Mesenchymal stem cell (in vitro differentiated cells and primary cell): ENCODE data around the gene PIP5K1B.

Source experiments
- DNase-seq: peaks from one replicate; pipeline ENCODE4 v3.0.0-alpha.2; 2013
- H2AFZ ChIP-seq: one replicate; pipeline ENCODE4 v1.6.1; 2013; ENCODE audit warnings: low read depth, mild to moderate bottlenecking, control low read depth, inconsistent platforms, low read length, moderate library complexity
- H2AK5ac ChIP-seq: 2 replicates; pipeline ENCODE4 v1.6.1; 2013; ENCODE audit warnings: low read length, moderate library complexity, mild to moderate bottlenecking, inconsistent platforms; ENCODE audit not compliant: severe bottlenecking
- H2BK120ac ChIP-seq: one replicate; pipeline ENCODE4 v1.6.1; 2013; ENCODE audit warnings: low read depth, mild to moderate bottlenecking, inconsistent platforms, low read length, moderate library complexity
- H2BK12ac ChIP-seq, 2 experiments: one replicate each; pipeline ENCODE4 v1.6.1; 2013; ENCODE audit warnings: inconsistent platforms in 2 of 2, low read length in 2 of 2, mild to moderate bottlenecking in 2 of 2, moderate library complexity in 2 of 2, control low read depth in 1 of 2
- H2BK15ac ChIP-seq: one replicate; pipeline ENCODE4 v1.6.1; 2013; ENCODE audit warnings: mild to moderate bottlenecking, low read depth, inconsistent platforms; ENCODE audit not compliant: poor library complexity, severe bottlenecking
- H2BK5ac ChIP-seq: 2 replicates; pipeline ENCODE4 v1.6.1; 2013; ENCODE audit warnings: low read depth, mild to moderate bottlenecking, low read length, control low read depth, inconsistent platforms; ENCODE audit not compliant: poor library complexity, severe bottlenecking
- H3K14ac ChIP-seq, 2 experiments: one replicate each; pipeline ENCODE4 v1.6.1; 2013; ENCODE audit warnings: inconsistent platforms in 2 of 2, low read length in 2 of 2, control low read depth in 1 of 2, mild to moderate bottlenecking in 1 of 2, moderate library complexity in 1 of 2
- H3K18ac ChIP-seq, 2 experiments: one replicate each; pipeline ENCODE4 v1.6.1; 2013; ENCODE audit warnings: inconsistent platforms in 2 of 2, low read length in 2 of 2, control low read depth in 1 of 2, low read depth in 1 of 2, mild to moderate bottlenecking in 1 of 2
- H3K23ac ChIP-seq, 2 experiments: one replicate each; pipeline ENCODE4 v1.6.1; 2013; ENCODE audit warnings: inconsistent platforms in 2 of 2, low read length in 2 of 2, mild to moderate bottlenecking in 2 of 2, moderate library complexity in 2 of 2, control low read depth in 1 of 2
- H3K27ac ChIP-seq: 2 replicates; pipeline ENCODE4 v1.5.1; 2013; ENCODE audit warnings: mild to moderate bottlenecking, moderate library complexity, low read length, control low read depth, inconsistent platforms; ENCODE audit not compliant: poor library complexity, severe bottlenecking
- H3K27me3 ChIP-seq, 2 experiments: 2 replicates each; pipeline versions ENCODE4 v1.6.1 to v1.7.0; 2013; ENCODE audit warnings: low read length in 2 of 2, mild to moderate bottlenecking in 2 of 2, moderate library complexity in 2 of 2, control low read depth in 1 of 2, inconsistent platforms in 1 of 2; ENCODE audit not compliant: control insufficient read depth in 1 of 2, insufficient read depth in 1 of 2
- H3K36me3 ChIP-seq, 2 experiments: 2 replicates each; pipeline versions ENCODE4 v1.6.1 to v1.7.0; 2013; ENCODE audit warnings: low read length in 2 of 2, control low read depth in 1 of 2, inconsistent platforms in 1 of 2, low read depth in 1 of 2, mild to moderate bottlenecking in 1 of 2; ENCODE audit not compliant: insufficient read depth in 2 of 2, control insufficient read depth in 1 of 2
- H3K4ac ChIP-seq, 2 experiments: one replicate each; pipeline ENCODE4 v1.6.1; 2013; ENCODE audit warnings: inconsistent platforms in 2 of 2, low read length in 2 of 2, mild to moderate bottlenecking in 2 of 2, moderate library complexity in 2 of 2, control low read depth in 1 of 2, low read depth in 1 of 2
- H3K4me1 ChIP-seq: 2 replicates; pipeline ENCODE4 v1.6.1; 2013; ENCODE audit warnings: low read depth, low read length, control low read depth; ENCODE audit not compliant: control insufficient read depth, insufficient read depth
- H3K4me2 ChIP-seq: 2 replicates; pipeline ENCODE4 v1.6.1; 2013; ENCODE audit warnings: low read length, mild to moderate bottlenecking, inconsistent platforms; ENCODE audit not compliant: poor library complexity, severe bottlenecking
- H3K4me3 ChIP-seq, 2 experiments: 2 replicates each; pipeline versions ENCODE4 v1.5.1 to v1.7.0; 2013; ENCODE audit warnings: low read length in 2 of 2, mild to moderate bottlenecking in 2 of 2, control low read depth in 1 of 2, low read depth in 1 of 2; ENCODE audit not compliant: insufficient read depth in 1 of 2
- H3K79me1 ChIP-seq: replicated peaks from 2 replicates; pipeline ENCODE4 v1.6.1; 2013; ENCODE audit warnings: mild to moderate bottlenecking, control low read depth, low read length, inconsistent platforms; ENCODE audit not compliant: poor library complexity, severe bottlenecking
- H3K9ac ChIP-seq: 2 replicates; pipeline ENCODE4 v1.7.0; 2013; ENCODE audit warnings: mild to moderate bottlenecking, low read length, moderate library complexity
- H3K9me3 ChIP-seq: 2 replicates; pipeline ENCODE4 v1.7.0; 2013; ENCODE audit warnings: mild to moderate bottlenecking, low read length; ENCODE audit not compliant: control insufficient read depth
- H4K8ac ChIP-seq: one replicate; pipeline ENCODE4 v1.6.1; 2013; ENCODE audit warnings: inconsistent platforms, mild to moderate bottlenecking, low read length, moderate library complexity
- H4K91ac ChIP-seq: one replicate; pipeline ENCODE4 v1.6.1; 2013; ENCODE audit warnings: mild to moderate bottlenecking, low read length, inconsistent platforms
- WGBS: methylation state at CpG from one replicate; pipeline ENCODE4 v1.1.7; 2013; ENCODE audit warnings: mixed read lengths; 5-methylcytosine and 5-hydroxymethylcytosine counted together

Gene PIP5K1B

DNA sequence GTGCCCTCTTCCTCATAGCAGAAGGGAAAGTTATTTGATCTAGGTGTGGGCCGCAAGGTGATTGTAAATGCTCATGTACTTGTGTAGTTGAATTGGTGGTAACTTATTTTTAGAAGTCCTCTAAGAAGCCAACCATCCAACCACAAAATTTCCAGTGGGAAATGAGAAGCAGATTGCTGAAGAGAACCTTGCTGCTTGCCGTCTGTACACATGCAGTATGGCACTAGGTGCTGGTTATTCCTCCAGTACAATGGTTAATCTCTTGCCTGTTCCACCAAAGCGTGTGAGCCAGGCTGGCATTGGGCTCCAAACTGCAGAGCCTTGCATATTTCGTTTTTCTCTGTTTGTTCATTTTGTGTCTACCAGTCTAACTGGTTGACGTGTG lies 28.0 kb downstream of the PIP5K1B start:
- H3K79me1 ChIP-seq: no peaks in the 10 kb centered on the region
- H3K4ac ChIP-seq: no peak overlapping the region
- WGBS: 75% methylated on average over 4 of the region's 5 CpGs
- H2BK5ac ChIP-seq: no peak overlapping the region
- no peak overlapping the region for H2BK15ac ChIP-seq
- no peak overlapping the region for H3K14ac ChIP-seq
- H3K27me3 ChIP-seq: no peaks in the 10 kb centered on the region
- no peak overlapping the region for H4K8ac ChIP-seq
- no peak overlapping the region for H3K4me2 ChIP-seq
- no peak overlapping the region for H4K91ac ChIP-seq
- no peak for DNase-seq
- no peak overlapping the region for H2BK120ac ChIP-seq
- no peak overlapping the region for H3K18ac ChIP-seq
- H3K9me3 ChIP-seq: no peaks in the 10 kb centered on the region
- no peak overlapping the region for H2BK12ac ChIP-seq
- H3K4me3 ChIP-seq: no peak overlapping the region
- H2AK5ac ChIP-seq: no peak overlapping the region
- no peaks in the 10 kb centered on the region for H3K4me1 ChIP-seq
- H2AFZ ChIP-seq: no peak overlapping the region
- no peak overlapping the region for H3K9ac ChIP-seq
- H3K27ac ChIP-seq: no peak overlapping the region
- H3K23ac ChIP-seq: no peak overlapping the region
- H3K36me3 ChIP-seq: no peaks in the 10 kb centered on the region

DNA sequence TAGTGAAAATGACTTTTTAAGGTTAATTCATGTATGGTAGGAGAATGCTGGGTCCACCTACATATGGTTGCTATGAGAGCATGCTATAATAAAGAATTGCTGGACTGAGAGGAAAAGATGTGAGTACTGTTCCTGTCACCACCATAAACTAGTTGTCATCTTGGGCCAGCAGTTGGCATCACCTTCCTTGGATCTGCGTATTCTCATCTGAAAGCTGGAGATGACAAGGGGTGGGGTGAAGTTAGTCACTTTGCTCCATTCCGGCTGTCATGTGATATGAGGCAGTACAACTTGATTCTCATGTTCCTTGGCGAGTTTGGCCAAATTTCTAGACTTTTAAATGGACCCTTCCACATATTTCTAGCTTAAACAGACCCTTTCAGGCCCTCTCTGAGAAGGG lies 33.3 kb downstream of the PIP5K1B start:
- no peak for DNase-seq
- H2BK15ac ChIP-seq: no peak overlapping the region
- no peak overlapping the region for H4K8ac ChIP-seq
- 77% methylated on average over 3 of the region's 3 CpGs for WGBS
- H3K27ac ChIP-seq: no peak overlapping the region
- H2AK5ac ChIP-seq: no peak overlapping the region
- H3K18ac ChIP-seq: no peak overlapping the region
- H2BK120ac ChIP-seq: no peak overlapping the region
- H3K79me1 ChIP-seq: no peaks in the 10 kb centered on the region
- no peak overlapping the region for H3K9ac ChIP-seq
- no peak overlapping the region for H2AFZ ChIP-seq
- no peak overlapping the region for H3K4me2 ChIP-seq
- no peaks in the 10 kb centered on the region for H3K36me3 ChIP-seq
- H3K27me3 ChIP-seq: no peaks in the 10 kb centered on the region
- H2BK12ac ChIP-seq: no peak overlapping the region
- H3K4ac ChIP-seq: no peak overlapping the region
- no peak overlapping the region for H3K23ac ChIP-seq
- H3K9me3 ChIP-seq: no peaks in the 10 kb centered on the region
- no peak overlapping the region for H2BK5ac ChIP-seq
- H4K91ac ChIP-seq: no peak overlapping the region
- no peaks in the 10 kb centered on the region for H3K4me1 ChIP-seq
- no peak overlapping the region for H3K4me3 ChIP-seq
- no peak overlapping the region for H3K14ac ChIP-seq

DNA sequence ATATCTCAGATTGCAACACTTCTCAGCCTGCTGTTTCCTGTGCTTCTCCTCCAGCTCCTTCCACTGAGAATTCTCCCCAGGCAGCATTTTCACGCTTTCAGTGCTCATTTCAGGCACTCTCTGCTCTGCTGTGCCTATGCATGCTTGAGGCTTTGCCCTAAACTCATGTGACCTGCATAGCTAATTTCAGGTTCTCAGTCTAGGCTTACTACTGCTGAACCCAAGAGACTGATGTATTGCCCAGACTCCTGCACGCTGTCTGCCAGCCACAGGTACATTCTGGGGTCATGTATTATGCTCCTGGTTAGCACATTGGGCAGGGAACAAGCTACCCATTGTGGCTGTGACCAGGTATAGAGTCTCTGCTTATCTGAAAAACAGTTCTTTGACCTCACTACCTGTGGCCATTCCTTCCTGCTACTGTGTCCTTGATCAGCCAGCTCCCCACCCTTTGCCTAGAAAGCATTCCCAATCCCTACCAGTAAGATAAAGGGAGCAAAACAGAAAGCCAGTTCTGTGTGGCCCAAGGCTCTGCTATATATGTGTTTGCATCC lies 34.7 kb downstream of the PIP5K1B start:
- no peak for DNase-seq
- Histone ChIP-seq H2BK120ac (no peak overlapping the region), H3K23ac (no peak overlapping the region), H2BK12ac (no peak overlapping the region), H3K36me3 (no peaks in the 10 kb centered on the region), H2BK5ac (no peak overlapping the region), H3K27ac (no peak overlapping the region), H3K79me1 (no peaks in the 10 kb centered on the region), H3K14ac (no peak overlapping the region), H3K4me1 (no peaks in the 10 kb centered on the region), H3K9me3 (no peaks in the 10 kb centered on the region), H3K9ac (no peak overlapping the region), H3K4me2 (no peak overlapping the region), H3K4ac (no peak overlapping the region), H4K91ac (no peak overlapping the region), H3K27me3 (no peaks in the 10 kb centered on the region), H2BK15ac (no peak overlapping the region), H4K8ac (no peak overlapping the region), H3K18ac (no peak overlapping the region), H2AK5ac (no peak overlapping the region), H2AFZ (no peak overlapping the region), H3K4me3 (no peak overlapping the region)
- 54% methylated on average over 2 of the region's 2 CpGs for WGBS

- Histone ChIP-seq H2BK120ac (no peak overlapping the region), H3K27me3 (peaks cover 0 to 3% of the 10 kb centered on the region in 2 experiments)
- 85% methylated on average over 4 of the region's 4 CpGs for WGBS
Measured at GRCh38 chr9:68740561-68740960, 35.5 kb downstream of the PIP5K1B start.

More at GRCh38 chr9:68740561-68740960, 35.5 kb downstream of the PIP5K1B start:
- Histone ChIP-seq H3K23ac (no peak overlapping the region), H2BK12ac (no peak overlapping the region), H3K9me3 (no peaks in the 10 kb centered on the region), H3K36me3 (no peaks in the 10 kb centered on the region), H2AK5ac (no peak overlapping the region), H3K4me1 (no peaks in the 10 kb centered on the region), H3K27ac (no peak overlapping the region), H3K9ac (no peak overlapping the region), H2BK5ac (no peak overlapping the region), H3K4ac (no peak overlapping the region), H3K4me3 (no peak overlapping the region), H3K18ac (no peak overlapping the region), H3K14ac (no peak overlapping the region), H2AFZ (no peak overlapping the region), H4K8ac (no peak overlapping the region), H2BK15ac (no peak overlapping the region), H3K4me2 (no peak overlapping the region), H4K91ac (no peak overlapping the region), H3K79me1 (no peaks in the 10 kb centered on the region)
- no peak for DNase-seq
